ENCODE data around the gene CALHM1.

DNA sequence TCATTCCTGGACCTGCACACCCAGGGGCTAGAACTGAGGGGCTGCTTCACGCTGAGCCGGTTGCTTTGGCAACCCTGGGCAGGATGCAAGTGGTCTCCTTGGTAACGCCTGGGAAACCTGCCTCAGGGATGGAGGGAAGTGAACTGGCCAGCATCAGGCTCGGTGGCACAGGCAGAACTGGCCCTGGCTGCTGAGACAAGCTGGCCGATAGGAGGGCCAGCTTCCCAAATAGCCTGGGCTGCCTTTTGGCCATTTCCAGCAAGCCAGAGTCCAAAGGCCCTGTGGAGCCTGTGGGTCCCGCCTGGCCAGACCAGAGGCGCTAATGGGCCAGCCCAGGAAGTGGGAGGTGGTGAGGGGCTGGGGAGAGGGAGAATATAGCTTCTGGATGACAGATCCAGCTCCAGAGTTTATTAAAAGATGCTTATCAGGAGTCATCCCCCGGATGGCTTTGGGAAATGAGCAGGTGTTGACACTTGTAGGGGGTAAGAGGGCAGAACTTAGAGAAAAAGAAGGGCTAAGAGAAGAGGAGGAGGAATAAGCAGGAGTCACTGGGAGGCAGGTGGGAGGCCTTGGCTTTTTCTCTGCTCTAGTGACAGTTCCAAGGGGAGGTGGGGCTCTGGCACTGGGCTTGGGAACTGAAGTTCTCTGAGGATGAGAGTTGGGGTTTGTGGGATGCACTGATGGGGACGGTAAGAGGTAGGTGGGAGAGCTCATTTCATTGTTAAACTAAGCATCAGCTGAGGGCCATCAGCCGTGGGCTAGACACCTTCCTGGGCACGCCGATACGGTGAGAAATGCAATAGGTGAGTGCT lies 44.4 kb upstream of the CALHM1 start:
- TF ChIP-seq, protein P1, sequence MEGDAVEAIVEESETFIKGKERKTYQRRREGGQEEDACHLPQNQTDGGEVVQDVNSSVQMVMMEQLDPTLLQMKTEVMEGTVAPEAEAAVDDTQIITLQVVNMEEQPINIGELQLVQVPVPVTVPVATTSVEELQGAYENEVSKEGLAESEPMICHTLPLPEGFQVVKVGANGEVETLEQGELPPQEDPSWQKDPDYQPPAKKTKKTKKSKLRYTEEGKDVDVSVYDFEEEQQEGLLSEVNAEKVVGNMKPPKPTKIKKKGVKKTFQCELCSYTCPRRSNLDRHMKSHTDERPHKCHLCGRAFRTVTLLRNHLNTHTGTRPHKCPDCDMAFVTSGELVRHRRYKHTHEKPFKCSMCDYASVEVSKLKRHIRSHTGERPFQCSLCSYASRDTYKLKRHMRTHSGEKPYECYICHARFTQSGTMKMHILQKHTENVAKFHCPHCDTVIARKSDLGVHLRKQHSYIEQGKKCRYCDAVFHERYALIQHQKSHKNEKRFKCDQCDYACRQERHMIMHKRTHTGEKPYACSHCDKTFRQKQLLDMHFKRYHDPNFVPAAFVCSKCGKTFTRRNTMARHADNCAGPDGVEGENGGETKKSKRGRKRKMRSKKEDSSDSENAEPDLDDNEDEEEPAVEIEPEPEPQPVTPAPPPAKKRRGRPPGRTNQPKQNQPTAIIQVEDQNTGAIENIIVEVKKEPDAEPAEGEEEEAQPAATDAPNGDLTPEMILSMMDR (conservative IDR thresholded peaks at IDR 0.05; ENCODE audit: low read length) = no peak
- no peak for TF ChIP-seq EZH2phosphoT487 (IDR thresholded peaks at IDR 0.05; ENCODE audit: borderline replicate concordance, low read depth, low read length)
